Endothelial cell of umbilical vein (primary cell): ENCODE measurements around the gene SMAD3.

Experiments
- MYC ChIP-seq: IDR thresholded peaks from one replicate; pipeline ENCODE4 v1.6.1; 2011; ENCODE audit warnings: mild to moderate bottlenecking, low read depth, low read length
- POLR2AphosphoS5 ChIP-seq: IDR thresholded peaks from 2 replicates; pipeline ENCODE4 v1.6.1; 2012; ENCODE audit warnings: low read depth, mild to moderate bottlenecking, control low read depth, low read length, moderate library complexity; ENCODE audit not compliant: insufficient read depth
- TF ChIP-seq, protein P1 (sequence below): IDR thresholded peaks from 2 replicates; pipeline ENCODE4 v1.6.1; 2011; ENCODE audit not compliant: insufficient read depth, insufficient read length
- TF ChIP-seq, protein P2 (sequence below), 2 donors: IDR thresholded peaks; 1 replicate in 1 of 2; 2 replicates in 1 of 2; pipeline ENCODE4 v1.5.1; 2011; ENCODE audit warnings: low read length in 2 of 2, mild to moderate bottlenecking in 2 of 2, moderate library complexity in 2 of 2, control low read depth in 1 of 2, inconsistent platforms in 1 of 2, low read depth in 1 of 2; ENCODE audit not compliant: insufficient read depth in 1 of 2; ENCODE audit errors: extremely low read depth in 1 of 2

DNA sequence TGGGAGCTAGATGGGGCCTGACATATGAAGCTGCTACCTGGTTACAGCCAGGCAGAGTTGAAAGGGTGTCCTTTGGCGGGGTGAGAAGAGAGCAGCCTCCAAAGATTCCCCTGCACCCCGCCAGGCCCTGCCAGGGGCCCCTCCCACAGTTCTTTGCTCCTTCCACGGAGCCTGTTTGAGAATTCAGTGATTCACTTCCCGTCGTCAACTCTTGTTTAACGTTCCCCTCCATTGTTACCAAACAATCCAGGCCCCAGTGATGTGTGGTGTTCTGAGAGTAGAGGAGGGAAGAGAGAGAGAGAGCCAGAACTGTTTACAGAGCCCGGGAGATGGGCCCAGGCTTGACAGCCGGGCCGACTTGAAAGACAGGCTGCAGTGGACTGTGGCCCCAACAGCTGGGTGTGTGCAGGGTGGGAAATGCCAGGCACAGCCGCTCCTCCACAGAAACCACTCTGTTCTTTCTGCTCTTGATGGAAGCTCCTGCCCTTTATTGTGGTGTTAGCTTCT, 81.5 kb downstream of the SMAD3 start:
- TF ChIP-seq, protein P1, sequence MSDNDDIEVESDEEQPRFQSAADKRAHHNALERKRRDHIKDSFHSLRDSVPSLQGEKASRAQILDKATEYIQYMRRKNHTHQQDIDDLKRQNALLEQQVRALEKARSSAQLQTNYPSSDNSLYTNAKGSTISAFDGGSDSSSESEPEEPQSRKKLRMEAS = no peak
- TF ChIP-seq, protein P2, sequence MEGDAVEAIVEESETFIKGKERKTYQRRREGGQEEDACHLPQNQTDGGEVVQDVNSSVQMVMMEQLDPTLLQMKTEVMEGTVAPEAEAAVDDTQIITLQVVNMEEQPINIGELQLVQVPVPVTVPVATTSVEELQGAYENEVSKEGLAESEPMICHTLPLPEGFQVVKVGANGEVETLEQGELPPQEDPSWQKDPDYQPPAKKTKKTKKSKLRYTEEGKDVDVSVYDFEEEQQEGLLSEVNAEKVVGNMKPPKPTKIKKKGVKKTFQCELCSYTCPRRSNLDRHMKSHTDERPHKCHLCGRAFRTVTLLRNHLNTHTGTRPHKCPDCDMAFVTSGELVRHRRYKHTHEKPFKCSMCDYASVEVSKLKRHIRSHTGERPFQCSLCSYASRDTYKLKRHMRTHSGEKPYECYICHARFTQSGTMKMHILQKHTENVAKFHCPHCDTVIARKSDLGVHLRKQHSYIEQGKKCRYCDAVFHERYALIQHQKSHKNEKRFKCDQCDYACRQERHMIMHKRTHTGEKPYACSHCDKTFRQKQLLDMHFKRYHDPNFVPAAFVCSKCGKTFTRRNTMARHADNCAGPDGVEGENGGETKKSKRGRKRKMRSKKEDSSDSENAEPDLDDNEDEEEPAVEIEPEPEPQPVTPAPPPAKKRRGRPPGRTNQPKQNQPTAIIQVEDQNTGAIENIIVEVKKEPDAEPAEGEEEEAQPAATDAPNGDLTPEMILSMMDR (IDR thresholded peaks at IDR 0.05; ENCODE audit: extremely low read depth in 1 of 2, insufficient read depth in 1 of 2, low read depth in 1 of 2, low read length in 2 of 2) = no peak
- TF ChIP-seq MYC (no peak), POLR2AphosphoS5 (peak; percentile 78)
